Measurements from ENCODE around the gene RPRD1B.

Gene RPRD1B

DNA sequence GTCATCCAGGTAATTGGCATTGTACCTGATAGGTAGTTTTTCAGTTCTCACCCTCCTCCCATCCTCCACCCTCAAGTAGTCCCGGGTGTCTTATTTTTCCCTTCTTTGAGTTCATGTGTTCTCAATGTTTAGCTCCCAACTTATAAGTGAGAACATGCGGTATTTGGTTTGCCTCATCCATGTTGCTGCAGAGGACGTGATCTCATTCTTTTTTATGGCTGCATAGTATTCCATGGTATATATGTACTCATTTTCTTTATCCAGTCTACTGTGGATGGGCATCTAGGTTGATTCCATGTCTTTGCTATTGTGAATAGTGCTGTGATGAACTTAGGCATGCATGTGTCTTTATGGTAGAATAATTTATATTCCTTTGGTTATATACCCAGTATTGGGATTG lies 45.8 kb downstream of the RPRD1B start:
- TF ChIP-seq CTCF (IDR thresholded peaks at IDR 0.05; ENCODE audit: control insufficient read depth, extremely low read depth, insufficient read depth) = no peak
- H3K4me3 ChIP-seq (ENCODE audit: low read depth, low read length) = no peak overlapping the region
- no peak for DNase-seq (ENCODE audit: low read depth)

DNA sequence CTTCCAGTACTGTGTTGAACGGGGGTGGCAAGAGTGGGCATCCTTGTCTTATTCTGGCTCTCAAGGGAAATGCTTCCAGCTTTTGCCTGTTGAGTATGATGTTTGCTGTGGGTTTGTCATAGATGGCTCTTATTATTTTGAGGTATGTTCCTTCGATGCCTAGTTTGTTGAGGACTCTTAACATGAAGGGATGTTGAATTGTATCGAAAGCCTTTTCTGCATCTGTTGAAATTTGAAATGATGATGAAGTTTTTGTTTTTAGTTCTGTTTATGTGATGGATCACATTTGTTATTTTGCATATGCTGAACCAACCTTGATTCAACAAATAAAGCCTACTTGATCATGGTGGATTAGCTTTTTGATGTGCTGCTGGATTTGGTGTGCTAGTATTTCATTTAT lies 48.0 kb downstream of the RPRD1B start:
- TF ChIP-seq CTCF (IDR thresholded peaks at IDR 0.05; ENCODE audit: control insufficient read depth, extremely low read depth, insufficient read depth) = no peak
- no peak for DNase-seq (ENCODE audit: low read depth)
- no peak overlapping the region for H3K4me3 ChIP-seq (ENCODE audit: low read depth, low read length)

DNA sequence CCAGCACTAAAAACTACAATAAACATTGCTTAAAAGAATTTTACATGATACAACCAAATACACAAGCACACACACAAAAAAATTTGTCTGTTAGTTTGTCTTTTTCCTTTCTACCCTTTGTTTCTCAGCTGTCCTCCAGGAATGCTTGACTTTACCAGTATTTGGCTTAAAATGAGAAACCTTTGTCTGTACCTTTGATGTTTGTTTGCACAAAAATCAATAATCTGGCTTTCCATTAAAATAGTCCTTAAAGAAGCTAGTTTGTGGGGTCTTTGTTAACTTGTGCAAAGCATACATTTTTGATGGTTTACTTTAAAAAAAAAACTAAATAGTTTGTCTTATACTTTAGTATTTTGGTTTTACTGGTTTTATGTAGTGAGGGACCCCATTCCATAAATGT lies 49.3 kb downstream of the RPRD1B start:
- no peak for DNase-seq (ENCODE audit: low read depth)
- H3K4me3 ChIP-seq (ENCODE audit: low read depth, low read length) = no peak overlapping the region
- no peak for TF ChIP-seq CTCF (IDR thresholded peaks at IDR 0.05; ENCODE audit: control insufficient read depth, extremely low read depth, insufficient read depth)

DNA sequence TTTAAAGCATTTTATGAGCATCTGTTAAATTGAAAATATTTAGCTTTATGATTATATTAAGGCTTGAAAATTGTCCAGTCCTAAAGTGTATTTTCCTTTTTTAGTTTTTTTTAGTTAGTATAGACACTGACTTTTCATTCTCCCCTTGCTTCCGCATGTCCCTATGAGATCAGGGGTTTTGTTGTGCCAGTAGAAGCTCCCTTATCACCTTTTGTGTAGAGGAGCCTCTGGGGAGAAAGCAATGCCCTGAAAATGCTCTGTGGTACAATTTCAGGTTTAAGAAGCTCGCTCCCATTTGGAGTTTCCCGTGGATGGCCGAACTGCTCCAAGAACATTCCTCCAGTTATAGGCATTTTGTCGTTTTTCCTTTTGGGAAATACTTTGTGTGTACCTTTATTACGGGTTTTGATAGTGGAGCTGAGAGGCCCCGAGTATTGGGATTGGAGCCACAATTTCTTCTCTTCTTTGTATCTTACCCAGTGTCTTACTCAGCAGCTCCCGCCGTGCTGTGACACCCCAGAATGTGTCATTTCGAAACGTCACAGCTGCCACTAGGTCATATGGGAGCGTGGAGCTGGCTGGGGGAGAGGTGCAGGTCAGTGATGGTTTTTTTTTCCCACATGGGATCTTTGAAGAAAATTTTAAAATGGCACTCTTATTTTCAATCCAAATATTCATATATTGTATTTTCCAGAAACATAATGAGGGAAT lies 49.9 kb downstream of the RPRD1B start:
- no peak for DNase-seq (ENCODE audit: low read depth)
- no peak for TF ChIP-seq CTCF (IDR thresholded peaks at IDR 0.05; ENCODE audit: control insufficient read depth, extremely low read depth, insufficient read depth)
- no peak overlapping the region for H3K4me3 ChIP-seq (ENCODE audit: low read depth, low read length)

DNA sequence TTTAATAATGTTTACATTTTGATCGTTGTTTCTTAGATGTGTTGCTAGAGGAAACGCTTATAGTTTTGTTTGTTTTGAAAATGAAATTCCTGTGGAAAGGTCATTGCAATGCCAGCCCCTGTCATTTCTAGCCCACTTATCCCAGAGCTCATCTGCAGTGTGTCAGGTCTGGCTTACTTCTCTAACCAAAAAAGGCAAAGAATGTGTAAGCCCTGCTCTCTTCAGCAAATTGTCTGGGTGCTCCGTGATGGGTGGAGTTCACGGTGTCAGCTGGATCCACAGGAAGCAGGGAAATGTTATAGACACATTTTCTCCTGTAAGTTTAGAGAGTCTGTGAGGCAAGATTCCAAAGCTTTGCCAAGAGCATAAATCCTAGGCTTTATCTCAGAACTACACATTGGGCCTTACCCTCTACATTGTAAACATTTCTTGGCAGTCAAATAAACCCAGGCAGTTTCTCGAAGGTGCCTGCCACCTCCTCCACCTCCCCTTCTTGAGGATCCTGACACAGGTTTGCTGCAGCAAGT lies 50.9 kb downstream of the RPRD1B start:
- peak; percentile 49 for DNase-seq (ENCODE audit: low read depth)
- no peak for TF ChIP-seq CTCF (IDR thresholded peaks at IDR 0.05; ENCODE audit: control insufficient read depth, extremely low read depth, insufficient read depth)
- no peak overlapping the region for H3K4me3 ChIP-seq (ENCODE audit: low read depth, low read length)

GRCh38 chr20:38085026-38085425 lies 51.5 kb downstream of the RPRD1B start:
- DNase-seq (ENCODE audit: low read depth) = no peak
- H3K4me3 ChIP-seq (ENCODE audit: low read depth, low read length) = no peak overlapping the region
- no peak for TF ChIP-seq CTCF (IDR thresholded peaks at IDR 0.05; ENCODE audit: control insufficient read depth, extremely low read depth, insufficient read depth)

- TF ChIP-seq CTCF (IDR thresholded peaks at IDR 0.05; ENCODE audit: control insufficient read depth, extremely low read depth, insufficient read depth) = no peak
- H3K4me3 ChIP-seq (ENCODE audit: low read depth, low read length) = no peak overlapping the region
- DNase-seq (ENCODE audit: low read depth) = no peak
These were observed 56.0 kb downstream of the RPRD1B start for GRCh38 chr20:38089500-38089899.

All from LNCaP clone FGC (cell line).